GM06990 (cell line): ENCODE data around the gene CDK17.
"Not testable (repeated sequence)": the region's sequence is repeated elsewhere in the genome, so short reads cannot be mapped to it uniquely, and the experiment has no call there.

Experiments
- DNase-seq: peaks from one replicate; pipeline ENCODE4 v3.0.0-alpha.2; 2011; ENCODE audit not compliant: insufficient read length; ENCODE audit errors: extremely low read depth
- H3K27me3 ChIP-seq: replicated peaks from 2 replicates; pipeline ENCODE4 v1.6.0; 2011; ENCODE audit warnings: low read length; ENCODE audit not compliant: control insufficient read depth, insufficient read depth
- H3K36me3 ChIP-seq: 2 replicates; pipeline ENCODE4 v1.5.1; 2011; ENCODE audit warnings: low read length; ENCODE audit not compliant: control insufficient read depth, insufficient read depth
- H3K4me3 ChIP-seq: replicated peaks from 2 replicates; pipeline ENCODE4 v1.5.1; 2011; ENCODE audit warnings: low read depth, mild to moderate bottlenecking, control low read depth, low read length
- TF ChIP-seq, protein P1 (sequence below): IDR thresholded peaks from 2 replicates; pipeline ENCODE4 v1.5.1; 2011; ENCODE audit warnings: low read length, control low read depth, mild to moderate bottlenecking, inconsistent platforms; ENCODE audit not compliant: insufficient read depth, poor library complexity, severe bottlenecking

CDK17 gene

DNA sequence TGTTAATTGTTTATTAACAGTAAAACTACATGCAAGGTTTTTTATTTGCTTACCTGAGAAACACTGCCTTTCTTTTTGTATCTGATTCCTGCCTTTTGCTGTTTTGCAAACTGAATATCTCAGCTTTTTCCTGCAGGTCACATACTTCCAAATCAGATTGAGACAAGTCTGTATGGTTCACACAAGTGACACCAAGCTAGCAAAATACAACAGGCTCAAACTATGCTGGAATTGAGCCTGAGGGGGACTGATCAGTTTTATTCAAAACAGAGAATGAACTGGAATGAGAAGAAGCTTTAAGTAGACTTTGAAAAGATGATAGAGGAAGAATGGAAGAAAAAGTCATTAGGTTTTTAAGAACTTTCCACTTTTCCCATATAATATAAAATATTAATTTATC lies 12.2 kb upstream of the CDK17 start:
- Histone ChIP-seq H3K27me3 (no peaks in the 10 kb centered on the region), H3K36me3 (no peaks in the 10 kb centered on the region), H3K4me3 (no peak overlapping the region)
- DNase-seq = no peak
- TF ChIP-seq, protein P1, sequence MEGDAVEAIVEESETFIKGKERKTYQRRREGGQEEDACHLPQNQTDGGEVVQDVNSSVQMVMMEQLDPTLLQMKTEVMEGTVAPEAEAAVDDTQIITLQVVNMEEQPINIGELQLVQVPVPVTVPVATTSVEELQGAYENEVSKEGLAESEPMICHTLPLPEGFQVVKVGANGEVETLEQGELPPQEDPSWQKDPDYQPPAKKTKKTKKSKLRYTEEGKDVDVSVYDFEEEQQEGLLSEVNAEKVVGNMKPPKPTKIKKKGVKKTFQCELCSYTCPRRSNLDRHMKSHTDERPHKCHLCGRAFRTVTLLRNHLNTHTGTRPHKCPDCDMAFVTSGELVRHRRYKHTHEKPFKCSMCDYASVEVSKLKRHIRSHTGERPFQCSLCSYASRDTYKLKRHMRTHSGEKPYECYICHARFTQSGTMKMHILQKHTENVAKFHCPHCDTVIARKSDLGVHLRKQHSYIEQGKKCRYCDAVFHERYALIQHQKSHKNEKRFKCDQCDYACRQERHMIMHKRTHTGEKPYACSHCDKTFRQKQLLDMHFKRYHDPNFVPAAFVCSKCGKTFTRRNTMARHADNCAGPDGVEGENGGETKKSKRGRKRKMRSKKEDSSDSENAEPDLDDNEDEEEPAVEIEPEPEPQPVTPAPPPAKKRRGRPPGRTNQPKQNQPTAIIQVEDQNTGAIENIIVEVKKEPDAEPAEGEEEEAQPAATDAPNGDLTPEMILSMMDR = no peak

DNA sequence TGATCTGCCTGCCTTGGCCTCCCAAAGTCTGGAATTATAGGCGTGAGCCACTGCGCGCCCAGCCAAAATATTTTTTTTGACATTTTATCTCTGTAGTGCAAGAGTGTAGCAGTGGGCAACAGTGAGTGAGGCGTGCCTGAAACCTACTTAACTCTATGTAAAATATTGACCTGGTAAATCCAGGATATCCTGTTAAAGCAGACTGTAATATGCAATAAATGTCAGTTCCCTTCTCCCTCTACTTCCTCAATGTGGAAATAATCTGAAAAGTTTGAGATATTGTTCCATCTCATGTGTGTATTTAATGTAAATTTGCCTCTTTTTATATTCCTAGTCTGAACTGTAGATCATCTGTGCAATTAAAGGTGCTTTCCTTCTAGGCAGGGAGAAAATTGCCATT lies 9.5 kb upstream of the CDK17 start:
- TF ChIP-seq, protein P1 = no peak
- no peaks in the 10 kb centered on the region for H3K36me3 ChIP-seq
- H3K27me3 ChIP-seq = no peaks in the 10 kb centered on the region
- DNase-seq = no peak
- no peak overlapping the region for H3K4me3 ChIP-seq

DNA sequence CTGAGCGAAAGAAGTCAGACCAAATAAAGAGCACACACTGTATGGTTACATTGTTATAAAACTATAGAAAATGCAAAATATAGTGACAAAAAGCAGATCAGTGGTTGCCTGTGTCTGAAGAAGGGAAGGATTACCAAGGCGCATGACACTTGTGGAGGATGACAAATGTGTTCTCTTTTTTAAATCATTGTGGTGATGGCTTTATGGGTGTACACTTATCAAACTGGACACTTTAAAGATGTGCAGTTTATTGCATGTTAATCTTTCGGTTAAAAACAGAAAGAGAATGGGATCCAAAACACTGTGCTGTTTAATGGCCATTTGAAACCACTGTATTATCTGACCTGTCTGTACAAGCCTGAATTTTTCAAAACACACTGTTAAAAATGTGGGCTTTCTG lies 8.8 kb upstream of the CDK17 start:
- no peak for DNase-seq
- Histone ChIP-seq H3K4me3 (no peak overlapping the region), H3K27me3 (no peaks in the 10 kb centered on the region), H3K36me3 (no peaks in the 10 kb centered on the region)
- TF ChIP-seq, protein P1 = no peak

DNA sequence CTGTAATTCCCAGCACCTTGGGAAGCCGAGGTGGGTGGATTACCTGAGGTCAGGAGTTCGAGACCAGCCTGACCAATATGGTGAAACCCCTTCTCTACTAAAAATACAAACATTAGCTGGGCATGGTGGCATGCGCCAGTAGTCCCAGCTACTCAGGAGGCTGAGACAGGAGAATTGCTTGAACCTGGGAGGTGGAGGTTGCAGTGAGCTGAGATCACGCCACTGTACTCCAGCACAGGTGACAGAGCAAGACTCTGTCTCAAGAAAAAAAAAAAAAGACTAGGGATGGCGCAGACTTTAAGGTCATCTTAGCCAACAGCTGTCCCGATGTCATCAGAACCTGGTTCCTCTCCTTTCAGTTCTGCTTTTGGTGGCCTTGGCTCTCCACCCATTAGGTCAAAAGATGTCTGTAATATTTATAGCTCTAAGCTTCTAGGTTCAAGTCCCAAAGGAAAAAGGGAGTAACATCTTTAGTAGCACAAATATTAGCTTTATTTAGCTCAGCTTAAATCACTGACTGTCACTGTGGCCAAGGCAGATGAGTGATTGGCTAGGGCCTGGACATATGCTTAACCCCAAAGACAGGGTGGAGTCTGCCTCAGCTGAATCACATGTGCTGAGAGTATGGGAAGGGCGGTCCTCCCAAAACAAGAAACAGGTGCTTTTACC lies 7.3 kb upstream of the CDK17 start:
- H3K4me3 ChIP-seq, H3K36me3 ChIP-seq, H3K27me3 ChIP-seq: not testable (repeated sequence)
- DNase-seq = peak; percentile 84

DNA sequence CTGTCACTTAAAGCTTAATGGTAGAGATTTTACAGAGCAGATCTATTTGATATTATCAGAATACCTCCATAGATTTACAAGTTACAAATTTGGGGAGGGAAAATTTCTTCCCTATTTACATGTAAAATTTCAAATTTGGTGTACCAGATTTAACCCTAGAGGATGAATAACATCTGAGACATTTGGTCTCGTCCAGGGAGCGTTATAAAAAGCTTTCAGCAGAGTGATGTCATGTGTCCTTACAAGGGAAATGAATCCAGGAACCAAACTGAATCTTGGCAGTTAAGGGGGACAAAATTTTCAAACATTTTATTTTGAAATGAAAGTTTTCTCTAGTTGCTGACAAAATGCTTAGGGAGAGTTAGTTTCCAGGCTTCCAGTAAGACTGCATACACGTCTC lies 4.5 kb upstream of the CDK17 start:
- no peaks in the 10 kb centered on the region for H3K36me3 ChIP-seq
- TF ChIP-seq, protein P1 = no peak
- H3K4me3 ChIP-seq = no peak overlapping the region
- no peaks in the 10 kb centered on the region for H3K27me3 ChIP-seq
- no peak for DNase-seq

DNA sequence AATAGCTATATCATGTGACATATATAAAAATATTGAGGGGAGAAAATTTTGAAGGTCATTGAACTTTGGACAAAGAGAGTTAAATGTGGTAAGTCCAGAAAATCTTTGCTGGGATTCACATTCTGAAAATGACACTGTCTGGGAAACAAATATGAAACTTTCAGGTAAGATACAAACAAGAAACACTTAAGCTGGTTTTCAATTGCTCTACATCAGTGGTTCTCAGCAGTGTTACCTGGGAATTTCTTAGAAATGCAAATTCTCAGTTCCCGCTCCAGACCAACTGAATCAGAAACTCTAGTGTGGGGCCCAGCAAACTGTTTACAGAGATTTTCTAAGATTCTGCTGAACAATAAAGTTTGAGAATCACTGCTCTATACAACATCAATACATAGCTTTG lies 3.6 kb upstream of the CDK17 start:
- TF ChIP-seq, protein P1 = no peak
- H3K36me3 ChIP-seq = no peaks in the 10 kb centered on the region
- no peaks in the 10 kb centered on the region for H3K27me3 ChIP-seq
- no peak for DNase-seq
- no peak overlapping the region for H3K4me3 ChIP-seq

DNA sequence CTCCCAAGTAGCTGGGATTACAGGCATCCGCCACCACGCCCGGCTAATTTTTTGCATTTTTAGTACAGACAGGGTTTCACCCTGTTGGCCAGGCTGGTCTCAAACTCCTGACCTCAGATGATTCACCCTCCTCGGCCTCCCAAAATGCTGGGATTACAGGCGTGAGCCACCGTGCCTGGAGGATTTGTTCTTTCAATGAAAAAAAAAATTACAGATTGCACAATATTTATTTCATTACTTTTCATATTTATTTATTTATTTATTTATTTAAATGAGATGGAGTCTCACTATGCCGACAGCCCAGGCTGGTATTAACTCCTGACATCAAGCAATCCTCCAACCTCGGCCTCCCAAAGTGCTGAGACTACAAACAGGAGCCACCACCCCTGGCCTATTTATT lies 2.3 kb upstream of the CDK17 start:
- not testable (repeated sequence) for DNase-seq, H3K27me3 ChIP-seq, H3K36me3 ChIP-seq, H3K4me3 ChIP-seq
